Activated naive CD8-positive, alpha-beta T cell treated with anti-CD3 and anti-CD28 coated beads, Interleukin-2, amount 50 U/mL, for 24 hours (primary cell): ENCODE measurements around the gene RPL36.

Source experiments
- ATAC-seq: fragments of 150-1000 bp; cut with Tn5 transposase; one replicate; pipeline ENCODE4 v1.10.0; 2021
- DNase-seq: peaks from one replicate; pipeline ENCODE4 v3.0.0; 2021
- H3K27ac Mint-ChIP-seq: one replicate; pipeline ENCODE4 v1.8.0; 2021; ENCODE audit warnings: mild to moderate bottlenecking, mixed read lengths
- H3K27me3 Mint-ChIP-seq: one replicate; pipeline ENCODE4 v1.8.0; 2021; ENCODE audit warnings: mixed read lengths
- H3K36me3 Mint-ChIP-seq: one replicate; pipeline ENCODE4 v1.8.0; 2021; ENCODE audit warnings: low read depth, mixed read lengths
- H3K4me1 Mint-ChIP-seq: one replicate; pipeline ENCODE4 v1.8.0; 2021; ENCODE audit warnings: mixed read lengths
- H3K4me3 Mint-ChIP-seq: one replicate; pipeline ENCODE4 v1.8.0; 2021; ENCODE audit warnings: mild to moderate bottlenecking, moderate library complexity, mixed read lengths
- H3K9me3 Mint-ChIP-seq: one replicate; pipeline ENCODE4 v1.8.0; 2021; ENCODE audit warnings: mixed read lengths

The RPL36 gene

GRCh38 chr19:5690955-5691821, 1.1 kb downstream of the RPL36 start:
- peaks cover 42% of the 10 kb centered on the region for H3K36me3 Mint-ChIP-seq
- peak; percentile 74 for DNase-seq
- H3K27me3 Mint-ChIP-seq: peaks cover 3% of the 10 kb centered on the region
- no peaks in the 10 kb centered on the region for H3K9me3 Mint-ChIP-seq
- peak overlapping the region; percentile 98 for H3K4me3 Mint-ChIP-seq
- H3K27ac Mint-ChIP-seq: peak overlapping the region; percentile 97
- peaks cover 33% of the 10 kb centered on the region for H3K4me1 Mint-ChIP-seq
- ATAC-seq: peak; percentile 7

- peaks cover 30% of the 10 kb centered on the region for H3K4me1 Mint-ChIP-seq
- peak overlapping the region; percentile 97 for H3K27ac Mint-ChIP-seq
- ATAC-seq (peak; percentile 4), DNase-seq (peak; percentile 41)
- H3K4me3 Mint-ChIP-seq: peak overlapping the region; percentile 98
- peaks cover 48% of the 10 kb centered on the region for H3K36me3 Mint-ChIP-seq
- peaks cover 3% of the 10 kb centered on the region for H3K27me3 Mint-ChIP-seq
- H3K9me3 Mint-ChIP-seq: no peaks in the 10 kb centered on the region
Measured at GRCh38 chr19:5691822-5692722, 2.0 kb downstream of the RPL36 start.

GRCh38 chr19:5692723-5693194, 2.7 kb downstream of the RPL36 start:
- H3K9me3 Mint-ChIP-seq: no peaks in the 10 kb centered on the region
- ATAC-seq: no peak
- H3K27ac Mint-ChIP-seq: peak overlapping the region; percentile 97
- H3K4me1 Mint-ChIP-seq: peaks cover 30% of the 10 kb centered on the region
- peaks cover 3% of the 10 kb centered on the region for H3K27me3 Mint-ChIP-seq
- peaks cover 50% of the 10 kb centered on the region for H3K36me3 Mint-ChIP-seq
- no peak for DNase-seq
- H3K4me3 Mint-ChIP-seq: peak overlapping the region; percentile 98

GRCh38 chr19:5693195-5694166, 3.4 kb downstream of the RPL36 start:
- ATAC-seq (no peak), DNase-seq (peak; percentile 27)
- Mint-ChIP-seq H3K4me1 (peaks cover 25% of the 10 kb centered on the region), H3K9me3 (no peaks in the 10 kb centered on the region), H3K36me3 (peaks cover 50% of the 10 kb centered on the region), H3K27ac (peak overlapping the region; percentile 97), H3K4me3 (peak overlapping the region; percentile 98), H3K27me3 (peaks cover 3% of the 10 kb centered on the region)

- Mint-ChIP-seq H3K4me3 (peak overlapping the region; percentile 98), H3K9me3 (no peaks in the 10 kb centered on the region), H3K4me1 (peaks cover 23% of the 10 kb centered on the region), H3K36me3 (peaks cover 50% of the 10 kb centered on the region), H3K27ac (peak overlapping the region; percentile 81), H3K27me3 (peaks cover 3% of the 10 kb centered on the region)
- no peak for ATAC-seq
- no peak for DNase-seq
Measured at GRCh38 chr19:5694167-5694955, 4.3 kb downstream of the RPL36 start.

- H3K27ac Mint-ChIP-seq: peak overlapping the region; percentile 81
- H3K36me3 Mint-ChIP-seq: peaks cover 47% of the 10 kb centered on the region
- DNase-seq (no peak), ATAC-seq (no peak)
- no peak overlapping the region for H3K4me3 Mint-ChIP-seq
- H3K4me1 Mint-ChIP-seq: peaks cover 19% of the 10 kb centered on the region
- H3K9me3 Mint-ChIP-seq: no peaks in the 10 kb centered on the region
- H3K27me3 Mint-ChIP-seq: no peaks in the 10 kb centered on the region
Measured at GRCh38 chr19:5694956-5695648, 5.0 kb downstream of the RPL36 start.

- Mint-ChIP-seq H3K36me3 (peaks cover 43% of the 10 kb centered on the region), H3K27ac (peak overlapping the region; percentile 22), H3K4me1 (peaks cover 18% of the 10 kb centered on the region), H3K4me3 (no peak overlapping the region), H3K9me3 (no peaks in the 10 kb centered on the region), H3K27me3 (no peaks in the 10 kb centered on the region)
- no peak for DNase-seq
- no peak for ATAC-seq
Measured at GRCh38 chr19:5695649-5696195, 5.6 kb downstream of the RPL36 start.

GRCh38 chr19:5696196-5697021, 6.3 kb downstream of the RPL36 start:
- ATAC-seq (no peak), DNase-seq (no peak)
- Mint-ChIP-seq H3K27me3 (no peaks in the 10 kb centered on the region), H3K27ac (peak overlapping the region; percentile 77), H3K4me1 (peaks cover 15% of the 10 kb centered on the region), H3K36me3 (peaks cover 43% of the 10 kb centered on the region), H3K4me3 (peak overlapping the region; percentile 29), H3K9me3 (no peaks in the 10 kb centered on the region)

- Mint-ChIP-seq H3K36me3 (peaks cover 38% of the 10 kb centered on the region), H3K4me1 (peaks cover 11% of the 10 kb centered on the region), H3K9me3 (no peaks in the 10 kb centered on the region), H3K27me3 (no peaks in the 10 kb centered on the region), H3K4me3 (no peak overlapping the region), H3K27ac (peak overlapping the region; percentile 77)
- DNase-seq (no peak), ATAC-seq (no peak)
Measured at GRCh38 chr19:5697022-5697889, 7.2 kb downstream of the RPL36 start.

GRCh38 chr19:5697890-5698634, 8.0 kb downstream of the RPL36 start:
- ATAC-seq: no peak
- Mint-ChIP-seq H3K4me3 (no peak overlapping the region), H3K27ac (no peak overlapping the region), H3K36me3 (peaks cover 31% of the 10 kb centered on the region), H3K27me3 (no peaks in the 10 kb centered on the region), H3K9me3 (no peaks in the 10 kb centered on the region), H3K4me1 (peaks cover 5% of the 10 kb centered on the region)
- DNase-seq: no peak
